Adrenal gland (tissue), 5 donors: ENCODE data around the gene ARL14EP.

Source experiments
- CTCF ChIP-seq, 6 experiments: fragments of 450-650 bp in 4 of 6; fragments of 200-600 bp in 2 of 6; sonication (generic) in 1 of 6; IDR thresholded peaks; 1 replicate in 5 of 6; 2 replicates in 1 of 6; pipeline versions ENCODE4 v1.5.1 to v1.8.0; 2016 to 2021; ENCODE audit warnings: antibody characterized with exemption in 6 of 6, mild to moderate bottlenecking in 2 of 6, moderate library complexity in 1 of 6
- POLR2A ChIP-seq, 2 donors: fragments of 450-650 bp; IDR thresholded peaks; one replicate each; pipeline ENCODE4 v1.6.1; 2017; ENCODE audit warnings: antibody characterized with exemption in 2 of 2, mild to moderate bottlenecking in 2 of 2, moderate library complexity in 1 of 2
- donor health status: DM: no; HTN: no; CAD: no.

DNA sequence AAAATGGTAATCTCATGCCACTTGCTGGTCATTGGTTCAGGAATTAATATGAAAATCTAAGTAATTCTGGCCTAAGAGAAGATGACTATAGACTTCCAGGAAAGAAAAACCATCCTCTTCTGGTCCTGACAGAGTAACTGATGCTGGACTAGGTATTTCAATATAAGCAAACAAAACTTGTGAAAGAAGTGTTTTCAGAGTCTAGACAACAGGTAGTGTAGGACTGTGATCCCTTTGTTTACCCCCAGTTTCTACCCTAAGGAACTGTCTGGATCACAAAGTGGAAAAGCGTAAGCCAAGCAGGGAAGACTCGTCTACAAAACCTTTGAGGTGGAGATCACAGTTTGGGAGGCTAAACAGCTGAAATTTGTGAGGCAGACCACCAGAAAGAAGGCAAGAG, 30.4 kb upstream of the ARL14EP start:
- no peak for TF ChIP-seq CTCF (IDR thresholded peaks at IDR 0.05)
- TF ChIP-seq POLR2A (IDR thresholded peaks at IDR 0.05) = no peak
